Hepatocyte (in vitro differentiated cells): ENCODE measurements around the gene NCAPG2. TPM values are rescaled to one million over a fixed set of nuclear protein-coding genes. Genes with fewer than 3 reads are reported as not detected.

Source experiments
- DNase-seq: peaks from one replicate; pipeline ENCODE4 v3.0.0-alpha.2; 2016; ENCODE audit warnings: low spot score
- H2AFZ ChIP-seq: fragments of 200-600 bp; sonication (generic); 2 replicates; pipeline ENCODE4 v1.6.0; 2016; ENCODE audit warnings: antibody characterized with exemption, mild to moderate bottlenecking
- H3K27ac ChIP-seq: fragments of 200-600 bp; sonication (generic); 2 replicates; pipeline ENCODE4 v1.5.1; 2016; ENCODE audit warnings: mild to moderate bottlenecking
- H3K27me3 ChIP-seq: fragments of 200-600 bp; sonication (generic); 2 replicates; pipeline ENCODE4 v1.6.1; 2016
- H3K36me3 ChIP-seq: fragments of 200-600 bp; sonication (generic); replicated peaks from 2 replicates; pipeline ENCODE4 v1.5.1; 2016; ENCODE audit warnings: low read depth; ENCODE audit not compliant: insufficient read depth
- H3K4me1 ChIP-seq: fragments of 200-600 bp; sonication (generic); 2 replicates; pipeline ENCODE4 v1.5.1; 2016; ENCODE audit warnings: mild to moderate bottlenecking, moderate library complexity; ENCODE audit not compliant: insufficient read depth
- H3K4me2 ChIP-seq: fragments of 200-600 bp; sonication (generic); 2 replicates; pipeline ENCODE4 v1.6.0; 2016
- H3K4me3 ChIP-seq: fragments of 200-600 bp; sonication (generic); 2 replicates; pipeline ENCODE4 v1.5.1; 2016; ENCODE audit warnings: mild to moderate bottlenecking
- H3K79me2 ChIP-seq: fragments of 200-600 bp; sonication (generic); 2 replicates; pipeline ENCODE4 v1.6.0; 2017; ENCODE audit warnings: mild to moderate bottlenecking
- H3K9me2 ChIP-seq: fragments of 200-600 bp; sonication (generic); replicated peaks from 2 replicates; pipeline ENCODE4 v1.6.0; 2017; ENCODE audit warnings: mild to moderate bottlenecking; ENCODE audit not compliant: insufficient read depth
- H3K9me3 ChIP-seq: fragments of 200-600 bp; sonication (generic); 2 replicates; pipeline ENCODE4 v1.5.1; 2016; ENCODE audit warnings: low read depth, mild to moderate bottlenecking
- H4K20me1 ChIP-seq: fragments of 200-600 bp; sonication (generic); 2 replicates; pipeline ENCODE4 v1.6.0; 2016; ENCODE audit warnings: mild to moderate bottlenecking; ENCODE audit not compliant: insufficient read depth, poor library complexity, severe bottlenecking
- EZH2 ChIP-seq: fragments of 200-600 bp; sonication (generic); IDR thresholded peaks from 2 replicates; pipeline ENCODE4 v1.6.1; 2016; ENCODE audit warnings: antibody characterized with exemption, mild to moderate bottlenecking, borderline replicate concordance
- EZH2phosphoT487 ChIP-seq: fragments of 200-600 bp; sonication (generic); IDR thresholded peaks from one replicate; pipeline ENCODE4 v1.6.1; 2018; ENCODE audit warnings: antibody characterized with exemption, mild to moderate bottlenecking, low read depth, moderate library complexity; ENCODE audit not compliant: unreplicated experiment, severe bottlenecking
- WGBS: methylation state at CpG from one replicate; pipeline ENCODE4 v1.1.6; 2016; ENCODE audit warnings: low lambda C conversion rate; ENCODE audit errors: missing lambda C conversion rate; 5-methylcytosine and 5-hydroxymethylcytosine counted together
- polyA plus RNA-seq: library from polyadenylated mRNA; unstranded; fragments of >200 nt; fragmentation: Nextera tagmentation; extraction: Ambion mirVana; gene quantifications from 2 replicates; pipeline ENCODE4 v1.2.1, GENCODE V29; 2016
- total RNA-seq: library from RNA; depleted of rRNA; stranded (reverse); fragments of >200 nt; gene quantifications from 2 replicates; pipeline ENCODE4 v1.2.3, GENCODE V29; 2014
- TF ChIP-seq, protein P1 (sequence below): fragments of 200-600 bp; sonication (generic); IDR thresholded peaks from 2 replicates; pipeline ENCODE4 v1.5.1; 2016; ENCODE audit warnings: antibody characterized with exemption, mild to moderate bottlenecking; ENCODE audit not compliant: poor library complexity

The NCAPG2 gene
- total and polyA plus RNA-seq, 2 experiments from 2014 or later: 6.2 to 9.5 TPM

DNA sequence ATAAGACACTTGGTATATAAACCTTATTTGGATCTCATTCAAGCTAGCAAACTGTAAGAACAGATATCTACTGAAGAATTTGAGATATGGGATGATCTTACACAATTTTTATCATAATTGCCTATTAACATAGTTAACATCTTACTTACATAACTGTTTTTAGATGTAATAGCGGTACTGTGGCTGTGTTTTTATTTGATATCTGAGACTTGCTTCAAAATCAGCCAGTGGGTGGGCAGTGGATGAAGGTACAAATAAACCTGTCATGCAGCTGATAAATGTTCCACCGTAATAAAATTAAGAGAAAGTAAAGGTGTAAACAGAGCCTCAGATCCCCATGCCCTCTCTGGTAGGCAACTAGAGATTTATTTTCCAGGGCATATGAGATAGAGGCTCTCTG is 88.6 kb downstream of the NCAPG2 start:
- Histone ChIP-seq H3K79me2 (no peaks in the 10 kb centered on the region), H2AFZ (no peak overlapping the region), H3K4me3 (no peak overlapping the region), H4K20me1 (no peaks in the 10 kb centered on the region), H3K4me2 (no peak overlapping the region), H3K9me3 (no peaks in the 10 kb centered on the region), H3K4me1 (no peaks in the 10 kb centered on the region), H3K36me3 (no peaks in the 10 kb centered on the region), H3K9me2 (no peaks in the 10 kb centered on the region), H3K27ac (no peak overlapping the region), H3K27me3 (no peaks in the 10 kb centered on the region)
- TF ChIP-seq EZH2phosphoT487: no peak
- TF ChIP-seq, protein P1, sequence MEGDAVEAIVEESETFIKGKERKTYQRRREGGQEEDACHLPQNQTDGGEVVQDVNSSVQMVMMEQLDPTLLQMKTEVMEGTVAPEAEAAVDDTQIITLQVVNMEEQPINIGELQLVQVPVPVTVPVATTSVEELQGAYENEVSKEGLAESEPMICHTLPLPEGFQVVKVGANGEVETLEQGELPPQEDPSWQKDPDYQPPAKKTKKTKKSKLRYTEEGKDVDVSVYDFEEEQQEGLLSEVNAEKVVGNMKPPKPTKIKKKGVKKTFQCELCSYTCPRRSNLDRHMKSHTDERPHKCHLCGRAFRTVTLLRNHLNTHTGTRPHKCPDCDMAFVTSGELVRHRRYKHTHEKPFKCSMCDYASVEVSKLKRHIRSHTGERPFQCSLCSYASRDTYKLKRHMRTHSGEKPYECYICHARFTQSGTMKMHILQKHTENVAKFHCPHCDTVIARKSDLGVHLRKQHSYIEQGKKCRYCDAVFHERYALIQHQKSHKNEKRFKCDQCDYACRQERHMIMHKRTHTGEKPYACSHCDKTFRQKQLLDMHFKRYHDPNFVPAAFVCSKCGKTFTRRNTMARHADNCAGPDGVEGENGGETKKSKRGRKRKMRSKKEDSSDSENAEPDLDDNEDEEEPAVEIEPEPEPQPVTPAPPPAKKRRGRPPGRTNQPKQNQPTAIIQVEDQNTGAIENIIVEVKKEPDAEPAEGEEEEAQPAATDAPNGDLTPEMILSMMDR: no peak
- no peak for TF ChIP-seq EZH2
- 54% methylated on average over 2 of the region's 2 CpGs for WGBS
- no peak for DNase-seq

DNA sequence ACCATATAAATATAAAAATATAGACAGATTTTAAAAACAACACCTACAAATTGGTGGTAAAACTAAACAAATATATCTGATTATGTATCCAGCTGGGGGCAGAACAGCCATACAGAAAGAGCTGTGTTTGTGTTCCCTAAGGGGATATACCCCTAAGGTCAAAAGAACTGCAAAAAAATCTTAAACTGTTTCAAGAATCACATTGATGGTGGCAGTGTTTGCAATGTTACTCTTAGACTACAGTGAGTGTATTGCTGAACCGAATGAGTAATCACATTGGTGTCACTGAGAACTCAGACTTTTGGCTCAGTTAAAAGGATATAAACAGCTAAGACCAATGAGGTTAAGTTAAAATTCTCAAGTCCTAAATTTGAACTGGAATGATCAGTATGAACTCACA is 89.9 kb downstream of the NCAPG2 start:
- TF ChIP-seq EZH2phosphoT487: no peak
- TF ChIP-seq, protein P1: no peak
- TF ChIP-seq EZH2: no peak
- no peak for DNase-seq
- Histone ChIP-seq H3K36me3 (no peaks in the 10 kb centered on the region), H2AFZ (no peak overlapping the region), H3K27ac (no peak overlapping the region), H3K4me2 (no peak overlapping the region), H3K4me3 (no peak overlapping the region), H3K79me2 (no peaks in the 10 kb centered on the region), H4K20me1 (no peaks in the 10 kb centered on the region), H3K9me2 (no peaks in the 10 kb centered on the region), H3K9me3 (no peaks in the 10 kb centered on the region), H3K27me3 (no peaks in the 10 kb centered on the region), H3K4me1 (no peaks in the 10 kb centered on the region)
- 85% methylated on average over 1 of the region's 1 CpG for WGBS

DNA sequence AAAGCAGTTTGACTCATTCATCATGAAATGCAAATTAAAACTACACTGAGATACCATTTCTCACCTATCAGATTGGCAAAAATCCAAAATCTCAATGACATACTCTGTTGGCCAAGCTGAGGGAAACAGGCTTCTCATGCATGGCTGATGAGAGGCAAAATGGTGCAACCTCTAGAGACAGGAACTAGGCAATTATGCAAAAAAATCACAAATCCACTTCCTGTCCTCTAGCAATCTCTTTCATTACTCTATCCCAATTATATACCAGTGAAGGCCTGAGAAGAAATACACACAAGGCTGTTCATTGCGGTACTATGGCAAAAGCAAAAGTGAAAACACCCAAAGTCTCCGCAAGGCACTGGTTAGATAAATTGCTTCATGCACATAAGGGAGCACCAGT is 91.1 kb downstream of the NCAPG2 start:
- H4K20me1 ChIP-seq: no peaks in the 10 kb centered on the region
- no peaks in the 10 kb centered on the region for H3K9me2 ChIP-seq
- no peaks in the 10 kb centered on the region for H3K36me3 ChIP-seq
- H3K4me1 ChIP-seq: no peaks in the 10 kb centered on the region
- no peak for DNase-seq
- H3K27ac ChIP-seq: no peak overlapping the region
- no peak overlapping the region for H3K4me2 ChIP-seq
- no peaks in the 10 kb centered on the region for H3K9me3 ChIP-seq
- H3K4me3 ChIP-seq: no peak overlapping the region
- WGBS: 100% methylated on average over 2 of the region's 2 CpGs
- TF ChIP-seq, protein P1: no peak
- TF ChIP-seq EZH2: no peak
- no peak for TF ChIP-seq EZH2phosphoT487
- H2AFZ ChIP-seq: no peak overlapping the region
- no peaks in the 10 kb centered on the region for H3K27me3 ChIP-seq
- no peaks in the 10 kb centered on the region for H3K79me2 ChIP-seq

DNA sequence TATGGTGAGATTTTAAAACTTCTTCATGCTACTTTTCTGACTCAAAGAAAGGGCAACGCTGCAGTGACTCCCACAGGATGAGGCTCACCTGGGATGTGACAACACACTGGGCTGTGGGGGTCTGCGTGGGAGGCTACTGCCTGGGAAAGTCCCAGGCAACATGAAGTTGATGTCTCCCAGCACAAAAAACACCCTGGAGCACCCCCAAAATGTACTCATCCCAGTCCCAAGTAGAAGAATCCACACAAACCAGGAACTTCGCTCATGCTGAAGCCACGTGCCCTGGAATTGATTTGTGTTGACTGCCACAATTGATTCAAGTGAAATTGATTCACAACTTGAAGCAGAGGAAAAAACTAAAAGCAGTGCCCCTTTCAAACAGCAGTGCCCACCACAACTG is 92.1 kb downstream of the NCAPG2 start:
- no peaks in the 10 kb centered on the region for H3K9me2 ChIP-seq
- no peaks in the 10 kb centered on the region for H3K27me3 ChIP-seq
- WGBS: 90% methylated on average over 4 of the region's 4 CpGs
- no peaks in the 10 kb centered on the region for H4K20me1 ChIP-seq
- TF ChIP-seq EZH2phosphoT487 (no peak), EZH2 (no peak)
- TF ChIP-seq, protein P1: no peak
- H2AFZ ChIP-seq: no peak overlapping the region
- H3K36me3 ChIP-seq: no peaks in the 10 kb centered on the region
- no peak overlapping the region for H3K4me3 ChIP-seq
- no peaks in the 10 kb centered on the region for H3K4me1 ChIP-seq
- no peak overlapping the region for H3K27ac ChIP-seq
- no peaks in the 10 kb centered on the region for H3K9me3 ChIP-seq
- no peaks in the 10 kb centered on the region for H3K79me2 ChIP-seq
- no peak overlapping the region for H3K4me2 ChIP-seq
- no peak for DNase-seq
